WTC11 (cell line): ENCODE results near the gene LMF2.

Experiments
- ATF3 ChIP-seq: sonication (generic); formaldehyde crosslinking; conservative IDR thresholded peaks from 2 replicates; pipeline ENCODE4 v1.8.1; 2022; ENCODE audit warnings: mild to moderate bottlenecking, missing genetic modification reagents
- CBFB ChIP-seq: sonication (generic); formaldehyde crosslinking; IDR thresholded peaks from 2 replicates; pipeline ENCODE4 v1.8.1; 2022; ENCODE audit warnings: mild to moderate bottlenecking, low read depth, missing genetic modification reagents
- FOXK1 ChIP-seq: sonication (generic); formaldehyde crosslinking; IDR thresholded peaks from 2 replicates; pipeline ENCODE4 v1.8.0; 2022; ENCODE audit warnings: mild to moderate bottlenecking, moderate library complexity, missing genetic modification reagents
- TF ChIP-seq, protein P1 (sequence below): fragments of 200-600 bp; IDR thresholded peaks from 2 replicates; pipeline ENCODE4 v1.8.0; 2022; ENCODE audit warnings: antibody characterized with exemption

GRCh38 chr22:50483977-50484853 is 23.3 kb downstream of the LMF2 start:
- TF ChIP-seq CBFB (CRISPR knock-in tag) (no peak), ATF3 (CRISPR knock-in tag) (no peak), FOXK1 (CRISPR knock-in tag) (no peak)
- TF ChIP-seq, protein P1, sequence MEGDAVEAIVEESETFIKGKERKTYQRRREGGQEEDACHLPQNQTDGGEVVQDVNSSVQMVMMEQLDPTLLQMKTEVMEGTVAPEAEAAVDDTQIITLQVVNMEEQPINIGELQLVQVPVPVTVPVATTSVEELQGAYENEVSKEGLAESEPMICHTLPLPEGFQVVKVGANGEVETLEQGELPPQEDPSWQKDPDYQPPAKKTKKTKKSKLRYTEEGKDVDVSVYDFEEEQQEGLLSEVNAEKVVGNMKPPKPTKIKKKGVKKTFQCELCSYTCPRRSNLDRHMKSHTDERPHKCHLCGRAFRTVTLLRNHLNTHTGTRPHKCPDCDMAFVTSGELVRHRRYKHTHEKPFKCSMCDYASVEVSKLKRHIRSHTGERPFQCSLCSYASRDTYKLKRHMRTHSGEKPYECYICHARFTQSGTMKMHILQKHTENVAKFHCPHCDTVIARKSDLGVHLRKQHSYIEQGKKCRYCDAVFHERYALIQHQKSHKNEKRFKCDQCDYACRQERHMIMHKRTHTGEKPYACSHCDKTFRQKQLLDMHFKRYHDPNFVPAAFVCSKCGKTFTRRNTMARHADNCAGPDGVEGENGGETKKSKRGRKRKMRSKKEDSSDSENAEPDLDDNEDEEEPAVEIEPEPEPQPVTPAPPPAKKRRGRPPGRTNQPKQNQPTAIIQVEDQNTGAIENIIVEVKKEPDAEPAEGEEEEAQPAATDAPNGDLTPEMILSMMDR, result no peak
